ENCODE results near the gene ZNF205. TPM values are rescaled to one million over a fixed set of nuclear protein-coding genes. Genes with fewer than 3 reads are reported as not detected.
A peak's percentile ranks its signal among the peaks of the same experiment; 100 is the strongest.
"Not testable (repeated sequence)": the region's sequence is repeated elsewhere in the genome, so short reads cannot be mapped to it uniquely, and the experiment has no call there.

ZNF205 gene
- total RNA-seq, 2 experiments from 2014 or later: 0.35 to 0.36 TPM

DNA sequence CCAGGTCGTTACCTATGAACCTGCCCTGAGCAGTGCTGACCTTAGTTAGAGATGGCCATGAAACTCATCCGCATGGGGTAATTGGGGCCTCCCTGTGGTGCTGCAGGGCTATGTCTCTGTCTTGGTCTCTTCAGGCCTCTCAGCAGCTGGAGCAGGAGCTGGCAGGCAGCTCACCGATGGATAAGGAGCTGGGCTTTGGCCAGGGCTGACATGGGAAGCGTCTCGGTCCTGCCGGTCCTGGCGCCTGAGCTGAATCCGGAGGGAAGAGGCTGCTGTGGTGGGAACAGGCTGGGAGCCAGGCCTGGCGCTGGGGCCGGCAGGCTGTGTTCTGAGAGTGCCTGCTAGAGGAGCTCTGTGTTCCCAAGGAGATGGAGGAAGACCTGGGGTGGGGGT lies 36.9 kb upstream of the ZNF205 start:
- no peak for DNase-seq
- H3K27me3 Mint-ChIP-seq: no peaks in the 10 kb centered on the region
- peaks cover 61% of the 10 kb centered on the region for H3K4me1 Mint-ChIP-seq
- peak overlapping the region; percentile 75 for H3K4me3 Mint-ChIP-seq
- H3K9me3 Mint-ChIP-seq: peaks cover 13% of the 10 kb centered on the region
- H3K36me3 Mint-ChIP-seq: peaks cover 21% of the 10 kb centered on the region
- peak overlapping the region; percentile 99 for H3K27ac Mint-ChIP-seq

DNA sequence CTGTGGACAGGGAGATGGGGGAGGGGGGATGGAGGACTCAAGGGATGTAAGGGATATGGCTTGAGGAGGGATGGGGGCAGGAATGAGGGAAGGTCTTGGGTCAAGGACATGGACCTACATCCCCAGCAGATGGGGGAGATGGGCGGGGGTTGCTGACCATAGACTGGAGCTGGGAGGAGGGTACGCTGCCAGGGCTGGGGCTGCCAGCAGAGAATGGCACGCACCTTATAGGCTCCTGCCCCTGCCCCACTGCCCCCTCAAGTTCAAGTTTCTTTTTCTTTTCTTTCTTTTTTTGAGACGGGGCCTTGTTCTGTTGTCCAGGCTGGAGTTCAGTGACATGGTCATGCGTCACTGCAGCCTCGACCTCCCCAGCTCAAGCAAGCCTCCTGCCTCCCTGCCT lies 36.4 kb upstream of the ZNF205 start:
- H3K27me3 Mint-ChIP-seq, DNase-seq, H3K4me3 Mint-ChIP-seq: not testable (repeated sequence)
- Mint-ChIP-seq H3K36me3 (peaks cover 24% of the 10 kb centered on the region), H3K27ac (peak overlapping the region; percentile 99), H3K9me3 (peaks cover 16% of the 10 kb centered on the region), H3K4me1 (peaks cover 61% of the 10 kb centered on the region)

DNA sequence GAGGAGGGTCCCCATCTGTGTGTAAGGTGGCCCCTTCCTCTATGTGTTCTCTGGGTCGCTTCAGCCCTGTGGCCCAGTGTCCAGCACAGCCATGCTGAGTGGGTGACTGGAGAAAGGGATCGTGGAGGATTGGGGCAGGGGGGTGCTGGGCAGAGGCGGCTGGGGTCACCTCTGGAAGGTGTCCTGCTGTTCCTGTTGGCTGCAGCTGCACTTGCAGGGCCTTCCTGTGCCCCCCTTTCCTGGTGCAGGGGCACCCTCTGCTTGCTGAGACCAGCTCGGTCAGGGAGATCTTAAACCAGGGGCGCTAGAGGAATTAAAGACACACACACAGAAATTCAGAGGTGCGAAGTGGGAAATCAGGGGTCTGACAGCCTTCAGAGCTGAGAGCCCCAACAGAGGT lies 35.8 kb upstream of the ZNF205 start:
- Mint-ChIP-seq H3K27ac (peak overlapping the region; percentile 99), H3K27me3 (no peaks in the 10 kb centered on the region), H3K4me1 (peaks cover 60% of the 10 kb centered on the region), H3K9me3 (peaks cover 18% of the 10 kb centered on the region), H3K4me3 (peak overlapping the region; percentile 15), H3K36me3 (peaks cover 28% of the 10 kb centered on the region)
- no peak for DNase-seq

DNA sequence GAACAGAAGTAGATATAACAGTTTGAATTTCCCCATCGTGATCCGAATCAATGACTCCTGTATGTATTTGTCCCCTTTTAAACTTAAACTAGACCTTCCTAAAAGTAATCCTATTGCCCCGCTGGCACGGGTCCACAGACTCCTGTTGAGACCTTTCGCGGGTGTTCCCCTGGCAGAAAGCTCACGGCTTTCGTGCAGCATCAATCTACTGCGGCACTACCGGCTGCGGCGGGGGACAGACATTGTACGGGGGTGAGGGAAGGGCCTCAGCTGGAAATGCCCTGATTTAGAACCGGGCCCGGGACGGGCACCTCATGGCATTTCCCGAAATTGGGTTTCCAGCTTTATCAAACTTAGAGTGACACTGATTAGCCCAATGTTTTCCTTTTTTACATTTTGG lies 32.4 kb upstream of the ZNF205 start:
- Mint-ChIP-seq H3K9me3 (peaks cover 18% of the 10 kb centered on the region), H3K27me3 (no peaks in the 10 kb centered on the region), H3K36me3 (peaks cover 24% of the 10 kb centered on the region), H3K4me3 (no peak overlapping the region), H3K27ac (no peak overlapping the region), H3K4me1 (peaks cover 39% of the 10 kb centered on the region)
- no peak for DNase-seq

DNA sequence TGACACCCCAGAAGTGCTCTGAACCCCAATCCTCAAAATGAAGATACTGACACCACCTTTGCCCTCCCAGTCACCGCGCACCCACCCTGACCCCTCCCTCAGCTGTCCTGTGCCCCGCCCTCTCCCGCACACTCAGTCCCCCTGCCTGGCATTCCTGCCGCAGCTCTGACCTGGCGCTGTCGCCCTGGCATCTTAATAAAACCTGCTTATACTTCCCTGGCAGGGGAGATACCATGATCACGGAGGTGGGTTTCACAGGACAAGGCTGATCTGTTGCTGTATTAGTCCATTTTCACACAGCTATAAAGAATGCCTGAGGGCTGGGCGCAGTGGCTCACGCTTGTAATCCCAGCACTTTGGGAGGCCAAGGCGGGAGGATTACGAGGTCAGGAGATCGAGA lies 30.4 kb upstream of the ZNF205 start:
- Mint-ChIP-seq H3K27ac (peak overlapping the region; percentile 54), H3K4me1 (peaks cover 29% of the 10 kb centered on the region)
- not testable (repeated sequence) for H3K27me3 Mint-ChIP-seq

DNA sequence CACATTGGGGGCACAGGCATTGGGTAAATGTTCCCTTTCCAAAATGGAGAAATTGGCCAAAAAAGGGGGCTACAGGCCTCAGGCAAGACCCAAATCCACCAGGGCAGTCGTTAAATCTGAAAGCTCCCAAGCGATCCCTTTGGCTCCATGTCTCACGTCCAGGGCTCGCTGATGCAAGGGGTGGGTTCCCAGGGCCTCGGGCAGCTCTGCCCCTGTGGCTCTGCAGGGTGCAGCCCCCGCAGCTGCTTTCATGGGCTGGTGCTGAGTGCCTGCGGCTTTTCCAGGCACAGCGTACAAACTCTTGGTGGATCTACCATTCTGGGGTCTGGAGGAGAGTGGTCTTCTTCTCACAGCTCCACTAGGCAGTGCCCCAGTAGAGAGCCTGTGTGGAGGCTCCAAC lies 29.0 kb upstream of the ZNF205 start:
- not testable (repeated sequence) for H3K27me3 Mint-ChIP-seq, DNase-seq, H3K4me3 Mint-ChIP-seq, H3K27ac Mint-ChIP-seq
- H3K4me1 Mint-ChIP-seq: peaks cover 28% of the 10 kb centered on the region
- peaks cover 11% of the 10 kb centered on the region for H3K9me3 Mint-ChIP-seq
- H3K36me3 Mint-ChIP-seq: peaks cover 18% of the 10 kb centered on the region

More for the DNA sequence above, 30.4 kb upstream of the ZNF205 start:
- not testable (repeated sequence) for H3K4me3 Mint-ChIP-seq, DNase-seq
- H3K36me3 Mint-ChIP-seq: peaks cover 20% of the 10 kb centered on the region
- H3K9me3 Mint-ChIP-seq: peaks cover 17% of the 10 kb centered on the region

DNA sequence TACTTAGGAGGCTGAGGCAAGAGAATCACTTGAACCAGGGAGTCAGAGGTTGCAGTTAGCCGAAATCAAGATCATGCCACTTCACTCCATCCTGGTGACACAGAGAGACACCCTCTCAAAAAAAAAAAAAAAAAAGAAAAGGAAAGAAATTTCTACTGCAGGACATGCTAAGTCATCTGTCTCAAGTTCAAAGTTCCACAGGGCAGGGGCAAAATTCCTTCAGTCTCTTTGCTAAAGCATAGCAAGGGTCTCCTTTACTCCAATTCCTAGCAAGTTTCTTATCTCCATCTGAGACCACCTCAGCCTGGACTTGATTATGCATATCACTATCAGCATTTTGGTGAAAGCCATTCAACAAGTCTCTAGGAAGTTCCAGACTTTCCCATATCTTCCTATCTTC lies 27.9 kb upstream of the ZNF205 start:
- peaks cover 14% of the 10 kb centered on the region for H3K36me3 Mint-ChIP-seq
- H3K4me1 Mint-ChIP-seq: peaks cover 28% of the 10 kb centered on the region
- no peak overlapping the region for H3K4me3 Mint-ChIP-seq
- H3K9me3 Mint-ChIP-seq: peaks cover 9% of the 10 kb centered on the region
- H3K27me3 Mint-ChIP-seq: no peaks in the 10 kb centered on the region
- H3K27ac Mint-ChIP-seq: no peak overlapping the region
- no peak for DNase-seq

DNA sequence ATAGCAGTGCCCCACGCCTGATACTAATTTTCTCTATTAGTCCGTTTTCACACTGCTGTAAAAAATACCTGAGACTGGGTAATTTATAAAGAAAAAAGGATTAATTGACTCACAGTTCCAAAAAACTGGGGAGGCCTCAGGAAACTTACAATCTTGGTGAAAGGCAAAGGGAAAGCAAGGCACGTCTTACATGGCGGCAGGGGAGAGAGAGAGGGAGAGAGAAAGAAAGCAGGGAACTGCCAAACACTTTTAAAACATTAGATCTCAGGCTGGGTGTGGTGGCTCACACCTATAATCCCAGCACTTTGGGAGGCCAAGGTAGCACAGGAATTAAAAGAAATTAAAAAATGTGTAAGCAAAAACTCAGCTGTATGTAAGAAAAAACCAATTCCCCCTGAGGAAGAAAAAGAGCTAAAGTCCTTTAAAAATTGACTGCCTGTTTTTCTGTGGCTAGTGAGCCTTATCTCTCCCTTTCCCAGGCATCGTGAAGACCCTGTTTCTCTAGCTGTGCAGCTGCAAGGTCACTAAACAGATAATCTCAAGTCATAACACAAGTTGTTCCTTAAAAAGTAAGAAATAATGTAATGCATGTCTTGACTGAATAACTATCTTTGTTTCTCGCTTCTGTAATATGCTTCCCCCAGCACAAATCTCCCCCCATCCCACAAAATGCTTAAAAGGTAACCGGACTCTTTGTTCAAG lies 27.3 kb upstream of the ZNF205 start:
- peaks cover 5% of the 10 kb centered on the region for H3K9me3 Mint-ChIP-seq
- no peak overlapping the region for H3K27ac Mint-ChIP-seq
- H3K4me3 Mint-ChIP-seq: no peak overlapping the region
- DNase-seq: no peak
- H3K27me3 Mint-ChIP-seq: no peaks in the 10 kb centered on the region
- H3K4me1 Mint-ChIP-seq: peaks cover 25% of the 10 kb centered on the region
- H3K36me3 Mint-ChIP-seq: peaks cover 8% of the 10 kb centered on the region

DNA sequence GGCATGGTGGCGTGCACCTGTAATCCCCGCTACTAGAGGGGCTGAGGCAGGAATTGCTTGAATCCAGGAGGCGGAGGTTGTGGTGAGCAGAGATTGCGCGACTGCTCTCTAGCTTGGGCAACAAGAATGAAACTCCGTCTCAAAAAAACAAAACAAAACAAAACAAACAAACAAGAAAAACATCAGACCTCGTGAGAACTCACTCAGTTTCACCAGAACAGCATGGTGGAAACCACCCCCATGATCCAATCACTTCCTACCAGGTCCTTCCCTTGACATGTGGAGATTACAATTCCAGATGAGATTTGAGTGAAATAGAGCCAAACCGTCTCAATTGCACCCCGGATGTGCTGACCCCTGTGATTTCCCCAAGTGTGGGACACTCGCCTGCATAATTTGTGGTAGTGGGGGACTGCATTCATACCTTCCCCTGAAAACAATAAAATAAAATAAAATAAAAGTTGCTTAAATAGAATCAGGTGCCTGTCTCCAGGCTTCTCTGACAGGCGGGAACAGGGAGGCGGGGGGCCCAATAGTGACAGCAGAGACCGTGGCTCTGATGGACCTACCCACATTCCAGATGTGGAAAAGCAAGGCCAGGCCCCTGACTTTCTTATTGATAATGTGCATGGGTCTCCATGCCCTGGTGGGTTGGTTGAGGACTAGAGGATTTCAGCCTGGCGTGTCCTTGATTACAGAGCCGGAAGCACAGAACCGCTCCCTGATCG lies 26.4 kb upstream of the ZNF205 start:
- no peak for DNase-seq
- no peak overlapping the region for H3K4me3 Mint-ChIP-seq
- no peaks in the 10 kb centered on the region for H3K27me3 Mint-ChIP-seq
- peaks cover 4% of the 10 kb centered on the region for H3K36me3 Mint-ChIP-seq
- H3K4me1 Mint-ChIP-seq: peaks cover 25% of the 10 kb centered on the region
- H3K27ac Mint-ChIP-seq: no peak overlapping the region
- peaks cover 1% of the 10 kb centered on the region for H3K9me3 Mint-ChIP-seq

DNA sequence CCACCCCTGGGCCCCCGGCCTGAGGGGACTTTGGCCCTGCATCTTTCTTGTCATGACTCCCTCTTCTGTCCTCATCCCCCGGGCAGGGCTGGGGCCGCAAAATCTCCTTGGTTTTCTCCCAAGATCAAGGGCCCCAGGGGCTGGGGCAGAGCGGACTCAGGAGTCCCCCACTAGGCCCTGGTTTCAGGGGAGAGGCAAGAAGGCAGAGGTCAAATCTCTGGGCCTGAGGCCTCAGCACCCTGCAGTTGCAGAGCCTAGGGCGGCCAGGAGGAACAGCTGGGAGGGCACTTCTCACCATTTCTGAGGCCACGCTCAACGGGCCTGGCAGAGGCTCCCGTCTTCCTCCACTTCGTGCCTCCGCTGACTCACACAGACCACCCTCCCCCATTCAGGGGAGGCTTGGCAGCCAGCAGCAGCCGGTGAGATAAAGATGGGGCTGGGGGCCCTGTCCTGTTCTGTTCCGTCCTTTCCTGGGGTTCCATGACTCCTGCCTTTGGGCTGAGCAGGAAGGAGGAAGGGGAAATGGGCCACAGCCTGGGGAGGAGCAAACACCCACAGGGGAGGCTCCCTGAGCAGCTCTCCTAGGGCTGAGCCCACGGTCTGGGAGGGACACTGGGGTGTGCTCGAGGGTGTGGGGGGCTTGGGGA lies 25.7 kb upstream of the ZNF205 start:
- Mint-ChIP-seq H3K9me3 (no peaks in the 10 kb centered on the region), H3K36me3 (no peaks in the 10 kb centered on the region), H3K27me3 (no peaks in the 10 kb centered on the region), H3K4me3 (no peak overlapping the region), H3K4me1 (peaks cover 25% of the 10 kb centered on the region), H3K27ac (no peak overlapping the region)
- DNase-seq: no peak

DNA sequence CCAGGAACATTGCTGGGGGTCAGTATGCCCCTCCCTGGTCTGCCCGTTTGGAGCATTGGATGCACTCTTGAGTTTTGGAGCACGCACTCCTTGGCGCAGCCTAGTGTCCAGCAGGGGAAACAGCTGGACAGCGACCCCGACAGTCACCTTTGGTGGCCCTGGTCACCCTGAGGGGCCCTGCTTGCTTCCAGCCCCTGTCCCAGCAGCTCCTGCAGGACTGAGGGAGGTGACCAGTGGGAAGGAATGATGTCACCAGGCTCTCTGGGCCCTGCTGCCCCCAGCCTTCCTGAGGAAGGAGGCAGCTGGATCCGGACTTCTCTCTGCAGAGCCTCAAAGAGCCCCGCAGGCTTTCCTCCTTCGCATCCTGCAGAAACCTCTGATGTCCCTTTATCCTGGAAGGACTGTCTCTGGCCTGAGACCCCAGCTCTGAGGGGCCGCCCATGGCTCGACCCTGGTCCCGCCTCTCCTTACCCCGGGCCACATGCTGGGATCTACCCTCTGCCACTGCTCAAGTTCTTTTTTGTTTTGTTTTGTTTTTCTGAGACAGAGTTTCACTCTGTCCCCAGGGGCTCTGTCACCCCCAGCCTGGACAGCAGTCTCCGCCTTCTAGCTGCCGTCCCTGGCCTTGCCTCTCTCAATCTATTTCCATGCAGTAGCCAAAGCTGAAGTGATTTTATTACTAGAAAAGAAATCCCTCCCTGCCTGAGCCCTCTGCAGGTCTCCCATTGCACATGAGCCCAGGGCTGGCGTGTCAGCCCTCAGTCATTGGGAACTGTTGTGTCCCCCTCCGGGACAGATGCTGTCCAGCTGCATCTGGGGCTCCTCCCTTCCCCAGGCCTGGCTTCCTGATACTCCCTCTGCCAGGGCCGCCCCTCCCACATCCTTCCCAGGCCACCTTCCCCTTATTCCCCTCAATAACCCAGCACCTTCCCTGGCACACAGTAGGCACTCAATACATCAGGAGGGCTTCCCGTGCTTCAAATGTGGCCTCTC lies 24.8 kb upstream of the ZNF205 start:
- no peak overlapping the region for H3K27ac Mint-ChIP-seq
- H3K4me1 Mint-ChIP-seq: peaks cover 25% of the 10 kb centered on the region
- no peaks in the 10 kb centered on the region for H3K27me3 Mint-ChIP-seq
- no peak for DNase-seq
- no peak overlapping the region for H3K4me3 Mint-ChIP-seq
- H3K9me3 Mint-ChIP-seq: no peaks in the 10 kb centered on the region
- no peaks in the 10 kb centered on the region for H3K36me3 Mint-ChIP-seq

DNA sequence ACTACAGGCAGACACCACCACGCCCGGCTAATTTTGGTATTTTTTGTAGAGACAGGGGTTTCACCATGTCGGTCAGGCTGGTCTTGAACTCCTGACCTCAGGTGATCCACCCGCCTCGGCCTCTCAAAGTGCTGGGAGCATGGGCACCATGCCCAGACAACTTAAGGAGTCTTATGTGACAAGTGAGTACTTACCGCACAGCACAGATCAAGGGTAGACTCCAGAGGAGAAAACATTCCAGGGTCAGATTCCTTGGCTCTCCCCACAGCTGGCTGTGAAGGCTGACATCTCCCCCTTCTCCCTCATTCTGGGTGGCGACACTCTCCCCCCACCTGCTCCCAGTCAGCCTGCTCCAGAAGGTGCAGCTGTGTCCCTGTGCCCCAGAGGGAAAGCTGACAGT lies 23.9 kb upstream of the ZNF205 start:
- no peak overlapping the region for H3K4me3 Mint-ChIP-seq
- peaks cover 25% of the 10 kb centered on the region for H3K4me1 Mint-ChIP-seq
- no peaks in the 10 kb centered on the region for H3K27me3 Mint-ChIP-seq
- H3K27ac Mint-ChIP-seq: no peak overlapping the region
- no peaks in the 10 kb centered on the region for H3K9me3 Mint-ChIP-seq
- H3K36me3 Mint-ChIP-seq: no peaks in the 10 kb centered on the region
- no peak for DNase-seq

DNA sequence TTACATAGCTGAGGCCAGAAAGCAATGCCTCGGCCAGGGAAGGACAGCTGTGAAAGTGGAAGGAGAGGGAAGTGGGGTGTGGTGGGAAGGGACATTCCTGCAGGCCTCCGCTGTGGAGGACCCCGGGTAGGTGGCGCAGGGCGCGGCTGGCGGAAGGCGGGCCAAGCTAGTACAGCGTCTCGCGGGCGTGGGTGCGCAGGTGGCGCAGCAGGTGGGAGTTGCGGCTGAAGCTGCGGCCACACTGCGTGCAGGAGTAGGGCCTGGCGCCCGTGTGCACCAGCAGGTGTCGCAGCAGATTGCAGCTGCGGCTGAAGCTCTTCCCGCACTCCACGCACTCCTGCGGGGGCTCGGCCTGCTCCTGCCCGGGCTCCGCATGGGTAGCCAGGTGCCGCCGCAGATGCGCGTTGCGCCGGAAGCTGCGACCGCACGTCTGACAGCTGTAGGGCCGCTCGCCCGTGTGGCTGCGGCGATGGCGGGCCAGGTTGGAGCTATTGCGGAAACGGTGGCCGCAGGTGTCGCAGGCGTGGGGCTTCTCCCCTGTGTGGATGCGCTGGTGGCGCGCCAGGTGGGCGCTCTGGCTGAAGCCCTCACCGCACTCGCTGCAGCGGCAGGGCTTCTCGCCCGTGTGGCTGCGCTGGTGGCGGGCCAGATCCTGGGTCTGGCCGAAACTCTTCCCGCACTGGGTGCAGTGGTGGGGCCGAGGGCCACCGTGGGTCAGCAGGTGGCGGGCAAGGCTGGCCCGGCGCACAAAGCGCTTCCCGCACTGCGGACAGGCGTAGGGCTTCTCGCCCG lies 23.3 kb upstream of the ZNF205 start:
- peaks cover 24% of the 10 kb centered on the region for H3K4me1 Mint-ChIP-seq
- no peak for DNase-seq
- H3K9me3 Mint-ChIP-seq: no peaks in the 10 kb centered on the region
- H3K27me3 Mint-ChIP-seq: no peaks in the 10 kb centered on the region
- no peak overlapping the region for H3K27ac Mint-ChIP-seq
- H3K36me3 Mint-ChIP-seq: no peaks in the 10 kb centered on the region
- H3K4me3 Mint-ChIP-seq: no peak overlapping the region

All from activated naive CD8-positive, alpha-beta T cell treated with anti-CD3 and anti-CD28 coated beads for 36 hours (primary cell).